ENCODE data around the gene RBM23. TPM values are rescaled to one million over a fixed set of nuclear protein-coding genes. Genes with fewer than 3 reads are reported as not detected.

RBM23 gene
- total RNA-seq, 4 donors from 2014 or later: 49.7 to 2,239 (median 990) TPM

DNA sequence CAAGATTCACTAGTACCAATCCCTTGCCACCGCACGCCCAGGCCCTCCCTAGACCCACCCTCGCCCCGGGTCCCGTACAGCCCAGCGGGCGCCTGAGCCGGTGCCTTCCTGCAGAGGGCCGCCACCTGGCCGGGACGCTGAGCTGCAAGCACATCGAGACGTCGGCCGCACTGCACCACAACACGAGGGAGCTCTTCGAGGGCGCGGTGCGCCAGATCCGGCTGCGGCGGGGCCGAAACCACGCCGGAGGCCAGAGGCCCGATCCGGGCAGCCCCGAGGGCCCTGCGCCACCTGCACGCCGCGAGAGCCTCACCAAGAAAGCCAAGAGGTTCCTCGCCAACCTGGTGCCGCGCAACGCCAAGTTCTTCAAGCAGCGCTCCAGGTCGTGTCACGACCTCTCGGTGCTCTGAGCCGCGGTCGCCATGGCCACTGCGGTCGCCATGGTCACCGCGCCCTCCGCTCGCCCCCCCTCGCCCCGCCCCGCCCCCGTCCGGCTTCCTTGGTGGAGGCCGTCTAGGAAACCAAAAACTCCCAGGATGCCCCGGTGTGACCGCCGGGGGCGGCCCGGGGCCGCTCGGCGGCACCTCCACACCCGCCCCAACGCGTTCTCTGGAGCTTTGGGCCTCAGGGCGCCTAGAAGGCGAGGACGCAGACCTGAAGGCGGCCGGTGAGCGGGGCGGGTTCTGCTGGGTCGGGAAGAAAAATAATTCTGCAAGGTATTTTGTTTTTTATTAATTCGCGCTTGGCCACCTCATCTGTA, 32.3 kb downstream of the RBM23 start:
- no peaks in the 10 kb centered on the region for H3K9me3 ChIP-seq
- H3K36me3 ChIP-seq: no peaks in the 10 kb centered on the region
- peak overlapping the region; percentile 44 to 82 for H3K27ac ChIP-seq
- intact Hi-C loops (cut with DNase I; ENCODE audit: low total_unique reads): no loop called here
- peak in 1 of 2 donors; percentile 35 for TF ChIP-seq POLR2A (IDR thresholded peaks at IDR 0.05)
- TF ChIP-seq, protein P1, sequence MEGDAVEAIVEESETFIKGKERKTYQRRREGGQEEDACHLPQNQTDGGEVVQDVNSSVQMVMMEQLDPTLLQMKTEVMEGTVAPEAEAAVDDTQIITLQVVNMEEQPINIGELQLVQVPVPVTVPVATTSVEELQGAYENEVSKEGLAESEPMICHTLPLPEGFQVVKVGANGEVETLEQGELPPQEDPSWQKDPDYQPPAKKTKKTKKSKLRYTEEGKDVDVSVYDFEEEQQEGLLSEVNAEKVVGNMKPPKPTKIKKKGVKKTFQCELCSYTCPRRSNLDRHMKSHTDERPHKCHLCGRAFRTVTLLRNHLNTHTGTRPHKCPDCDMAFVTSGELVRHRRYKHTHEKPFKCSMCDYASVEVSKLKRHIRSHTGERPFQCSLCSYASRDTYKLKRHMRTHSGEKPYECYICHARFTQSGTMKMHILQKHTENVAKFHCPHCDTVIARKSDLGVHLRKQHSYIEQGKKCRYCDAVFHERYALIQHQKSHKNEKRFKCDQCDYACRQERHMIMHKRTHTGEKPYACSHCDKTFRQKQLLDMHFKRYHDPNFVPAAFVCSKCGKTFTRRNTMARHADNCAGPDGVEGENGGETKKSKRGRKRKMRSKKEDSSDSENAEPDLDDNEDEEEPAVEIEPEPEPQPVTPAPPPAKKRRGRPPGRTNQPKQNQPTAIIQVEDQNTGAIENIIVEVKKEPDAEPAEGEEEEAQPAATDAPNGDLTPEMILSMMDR (IDR thresholded peaks at IDR 0.05): peak in 1 of 4 experiments; percentile 6
- H3K27me3 ChIP-seq: no peaks in the 10 kb centered on the region
- H3K4me1 ChIP-seq: no peaks in the 10 kb centered on the region
- peak overlapping the region; percentile 34 to 56 for H3K4me3 ChIP-seq
- peak; percentile 76 to 80 for DNase-seq

DNA sequence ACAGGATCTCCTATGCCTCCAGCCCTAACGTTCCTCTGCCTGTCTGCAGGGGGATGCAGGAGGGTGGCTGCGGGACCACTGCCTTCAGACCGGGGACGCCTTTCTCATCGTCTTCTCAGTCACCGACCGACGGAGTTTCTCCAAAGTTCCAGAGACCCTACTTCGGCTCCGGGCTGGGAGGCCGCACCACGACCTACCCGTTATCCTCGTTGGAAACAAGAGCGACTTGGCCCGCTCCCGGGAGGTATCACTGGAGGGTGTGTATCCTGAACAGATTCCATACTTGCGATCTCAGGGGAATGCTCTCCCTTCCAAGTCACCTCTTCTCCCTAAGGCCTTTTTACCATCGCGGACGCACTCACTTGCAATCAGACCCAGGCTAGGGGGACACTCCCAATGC, 33.0 kb downstream of the RBM23 start:
- peak overlapping the region in 1 of 2 donors; percentile 56 for H3K4me3 ChIP-seq
- no peaks in the 10 kb centered on the region for H3K4me1 ChIP-seq
- no peaks in the 10 kb centered on the region for H3K9me3 ChIP-seq
- intact Hi-C loops (cut with DNase I; ENCODE audit: low total_unique reads): no loop called here
- H3K27ac ChIP-seq: peak overlapping the region in 1 of 2 donors; percentile 82
- no peaks in the 10 kb centered on the region for H3K27me3 ChIP-seq
- no peak for TF ChIP-seq POLR2A (IDR thresholded peaks at IDR 0.05)
- TF ChIP-seq, protein P1 (IDR thresholded peaks at IDR 0.05): no peak
- no peak for DNase-seq
- H3K36me3 ChIP-seq: no peaks in the 10 kb centered on the region

DNA sequence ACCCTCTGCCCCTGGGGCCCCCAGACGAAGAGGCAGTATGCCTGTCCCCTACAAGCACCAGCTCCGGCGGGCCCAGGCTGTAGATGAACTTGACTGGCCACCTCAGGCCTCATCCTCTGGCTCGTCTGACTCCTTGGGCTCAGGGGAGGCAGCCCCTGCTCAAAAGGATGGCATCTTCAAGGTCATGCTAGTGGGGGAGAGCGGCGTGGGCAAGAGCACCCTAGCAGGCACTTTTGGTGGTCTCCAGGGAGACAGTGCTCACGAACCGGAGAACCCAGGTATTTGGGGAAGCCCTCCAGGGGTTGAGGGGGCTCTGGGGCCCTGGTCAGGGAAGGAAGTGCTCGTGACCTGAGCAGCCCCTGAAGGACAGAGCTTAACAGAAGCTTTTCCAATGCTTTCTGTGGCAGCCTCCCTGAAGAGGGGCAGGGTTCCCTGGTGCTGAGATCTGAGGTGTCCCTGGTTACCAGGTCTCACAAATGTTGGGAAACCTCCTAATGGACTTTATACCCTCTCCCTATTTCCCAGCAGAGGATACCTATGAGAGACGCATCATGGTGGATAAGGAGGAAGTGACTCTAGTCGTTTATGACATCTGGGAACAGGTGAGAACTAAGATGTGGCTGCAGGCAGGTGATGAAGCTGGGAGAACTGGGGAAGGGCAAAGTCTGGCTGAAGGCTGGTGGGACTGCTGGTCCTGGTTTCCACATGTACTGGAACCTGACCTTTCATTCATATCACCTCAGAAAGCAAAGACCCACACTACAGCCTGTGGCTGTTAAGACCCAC, 34.0 kb downstream of the RBM23 start:
- no peak for TF ChIP-seq POLR2A (IDR thresholded peaks at IDR 0.05)
- TF ChIP-seq, protein P1 (IDR thresholded peaks at IDR 0.05): no peak
- Histone ChIP-seq H3K27ac (no peak overlapping the region), H3K36me3 (no peaks in the 10 kb centered on the region), H3K4me1 (no peaks in the 10 kb centered on the region), H3K9me3 (no peaks in the 10 kb centered on the region), H3K4me3 (no peak overlapping the region), H3K27me3 (no peaks in the 10 kb centered on the region)
- no peak for DNase-seq
- intact Hi-C loops (cut with DNase I; ENCODE audit: low total_unique reads): no loop called here

DNA sequence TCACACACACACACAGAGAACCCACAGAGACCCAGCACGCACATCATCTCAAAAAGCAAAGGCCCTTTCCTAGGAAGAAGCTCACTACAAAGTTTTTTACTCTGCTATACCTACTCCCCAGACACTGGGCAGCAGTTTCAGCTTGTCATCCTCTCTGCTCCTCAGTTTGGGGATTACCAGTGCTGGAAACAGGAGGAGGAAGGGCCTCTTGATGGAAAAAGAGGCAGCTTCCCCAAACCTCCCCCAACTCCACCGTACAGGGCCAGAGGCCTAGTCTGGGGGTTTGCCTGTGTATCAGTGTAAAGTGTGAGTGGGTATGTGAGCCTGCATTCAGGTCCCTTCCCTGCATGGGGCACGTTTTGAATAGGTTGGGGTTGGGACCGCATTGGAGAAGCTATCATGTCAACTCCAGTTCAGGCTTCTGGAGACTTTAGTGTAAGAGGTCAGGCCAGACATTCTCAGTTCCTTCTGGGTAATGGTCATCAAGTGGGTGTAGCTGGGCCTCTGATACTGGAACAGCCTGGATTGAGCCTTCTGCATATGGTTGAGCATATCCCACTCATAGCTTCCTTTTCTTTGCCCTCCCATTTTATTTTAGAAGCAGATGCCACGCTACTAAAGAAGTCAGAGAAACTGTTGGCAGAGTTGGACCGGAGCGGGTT, 34.7 kb downstream of the RBM23 start:
- TF ChIP-seq, protein P1 (IDR thresholded peaks at IDR 0.05): no peak
- TF ChIP-seq POLR2A (IDR thresholded peaks at IDR 0.05): no peak
- no peak overlapping the region for H3K4me3 ChIP-seq
- no peak for DNase-seq
- no peaks in the 10 kb centered on the region for H3K36me3 ChIP-seq
- no peaks in the 10 kb centered on the region for H3K27me3 ChIP-seq
- no peaks in the 10 kb centered on the region for H3K9me3 ChIP-seq
- H3K27ac ChIP-seq: no peak overlapping the region
- intact Hi-C loops (cut with DNase I; ENCODE audit: low total_unique reads): no loop called here
- H3K4me1 ChIP-seq: no peaks in the 10 kb centered on the region

Measured in uterus (tissue), 4 donors.